ENCODE results near the gene ATP8A1.

Gene ATP8A1

GRCh38 chr4:42401171-42401570, 255.7 kb downstream of the ATP8A1 start:
- no peak overlapping the region for H3K9ac ChIP-seq (ENCODE audit: low read length)
- peaks cover 53% of the 10 kb centered on the region for H3K27me3 ChIP-seq (ENCODE audit: control insufficient read depth, insufficient read depth, low read length)
- peaks cover 16% of the 10 kb centered on the region for H3K4me1 ChIP-seq (ENCODE audit: control insufficient read depth, insufficient read depth, low read length)
- H3K4me3 ChIP-seq (ENCODE audit: low read length), result no peak overlapping the region
- H3K36me3 ChIP-seq (ENCODE audit: control insufficient read depth, insufficient read depth, low read length), result no peaks in the 10 kb centered on the region
- H3K9me3 ChIP-seq (ENCODE audit: control insufficient read depth, low read length), result no peaks in the 10 kb centered on the region

DNA sequence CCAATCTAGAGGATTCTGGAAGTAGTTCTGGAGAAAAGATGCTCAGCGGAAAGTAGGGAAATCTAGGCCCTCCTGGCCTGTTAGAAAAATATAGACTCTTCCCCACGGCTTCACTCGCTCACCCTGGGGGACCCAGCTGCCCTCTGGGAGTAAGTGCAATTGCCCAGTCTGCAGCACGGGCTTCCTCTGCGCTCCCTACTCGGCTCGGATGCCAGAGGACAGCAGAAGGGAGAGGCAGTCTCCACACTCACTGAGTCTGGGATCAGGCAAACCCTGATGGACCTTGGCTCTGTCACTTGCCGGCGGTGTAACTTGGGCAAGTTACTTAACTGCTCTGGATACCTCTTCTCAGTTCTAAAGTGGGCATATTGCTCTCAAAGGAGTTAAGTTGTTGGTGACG, 257.5 kb downstream of the ATP8A1 start:
- Histone ChIP-seq H3K27me3 (ENCODE audit: control insufficient read depth, insufficient read depth, low read length) (peaks cover 62% of the 10 kb centered on the region), H3K9ac (ENCODE audit: low read length) (no peak overlapping the region), H3K4me3 (ENCODE audit: low read length) (no peak overlapping the region)

GRCh38 chr4:42398871-42399331, 258.0 kb downstream of the ATP8A1 start:
- Histone ChIP-seq H3K9ac (ENCODE audit: low read length) (no peak overlapping the region), H3K27me3 (ENCODE audit: control insufficient read depth, insufficient read depth, low read length) (peaks cover 62% of the 10 kb centered on the region), H3K36me3 (ENCODE audit: control insufficient read depth, insufficient read depth, low read length) (no peaks in the 10 kb centered on the region), H3K9me3 (ENCODE audit: control insufficient read depth, low read length) (no peaks in the 10 kb centered on the region), H3K4me3 (ENCODE audit: low read length) (no peak overlapping the region), H3K4me1 (ENCODE audit: control insufficient read depth, insufficient read depth, low read length) (peaks cover 16% of the 10 kb centered on the region)

More for the DNA sequence above, 257.5 kb downstream of the ATP8A1 start:
- no peaks in the 10 kb centered on the region for H3K9me3 ChIP-seq (ENCODE audit: control insufficient read depth, low read length)
- H3K4me1 ChIP-seq (ENCODE audit: control insufficient read depth, insufficient read depth, low read length), result peaks cover 16% of the 10 kb centered on the region
- no peaks in the 10 kb centered on the region for H3K36me3 ChIP-seq (ENCODE audit: control insufficient read depth, insufficient read depth, low read length)

DNA sequence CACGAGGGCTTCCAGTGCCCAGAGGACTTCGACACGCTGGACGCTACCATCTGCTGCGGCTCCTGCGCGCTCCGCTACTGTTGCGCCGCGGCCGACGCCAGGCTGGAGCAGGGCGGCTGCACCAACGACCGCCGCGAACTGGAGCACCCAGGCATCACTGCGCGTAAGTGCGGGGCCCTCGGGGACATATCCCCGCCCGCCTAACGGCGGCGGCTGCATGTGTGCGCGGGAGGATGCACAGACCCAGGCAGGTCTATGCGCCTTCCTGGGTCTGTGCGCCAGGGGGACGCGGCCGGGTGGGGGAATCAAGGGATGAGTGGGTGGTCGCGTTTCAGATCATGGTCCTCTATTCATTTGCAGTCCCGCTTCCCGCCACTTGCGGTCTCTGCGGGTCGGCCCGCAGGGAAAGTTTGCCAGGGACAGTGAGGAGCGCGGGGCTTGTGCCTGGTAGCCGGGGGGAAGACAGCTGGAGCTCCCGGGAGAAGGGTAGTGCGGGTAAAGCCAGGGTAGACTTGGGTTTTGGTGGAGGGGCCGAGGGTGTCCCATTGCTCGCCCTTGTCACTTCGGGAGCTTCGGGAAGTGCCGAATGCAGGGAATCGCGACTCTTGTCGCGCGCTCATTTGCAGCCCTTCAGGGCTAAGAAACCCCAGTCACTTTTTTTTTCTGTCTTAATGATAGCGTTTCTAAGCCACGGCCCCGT, 258.6 kb downstream of the ATP8A1 start:
- Histone ChIP-seq H3K4me1 (ENCODE audit: control insufficient read depth, insufficient read depth, low read length) (peaks cover 16% of the 10 kb centered on the region), H3K36me3 (ENCODE audit: control insufficient read depth, insufficient read depth, low read length) (no peaks in the 10 kb centered on the region), H3K9ac (ENCODE audit: low read length) (no peak overlapping the region), H3K27me3 (ENCODE audit: control insufficient read depth, insufficient read depth, low read length) (peaks cover 62% of the 10 kb centered on the region), H3K9me3 (ENCODE audit: control insufficient read depth, low read length) (no peaks in the 10 kb centered on the region), H3K4me3 (ENCODE audit: low read length) (no peak overlapping the region)

DNA sequence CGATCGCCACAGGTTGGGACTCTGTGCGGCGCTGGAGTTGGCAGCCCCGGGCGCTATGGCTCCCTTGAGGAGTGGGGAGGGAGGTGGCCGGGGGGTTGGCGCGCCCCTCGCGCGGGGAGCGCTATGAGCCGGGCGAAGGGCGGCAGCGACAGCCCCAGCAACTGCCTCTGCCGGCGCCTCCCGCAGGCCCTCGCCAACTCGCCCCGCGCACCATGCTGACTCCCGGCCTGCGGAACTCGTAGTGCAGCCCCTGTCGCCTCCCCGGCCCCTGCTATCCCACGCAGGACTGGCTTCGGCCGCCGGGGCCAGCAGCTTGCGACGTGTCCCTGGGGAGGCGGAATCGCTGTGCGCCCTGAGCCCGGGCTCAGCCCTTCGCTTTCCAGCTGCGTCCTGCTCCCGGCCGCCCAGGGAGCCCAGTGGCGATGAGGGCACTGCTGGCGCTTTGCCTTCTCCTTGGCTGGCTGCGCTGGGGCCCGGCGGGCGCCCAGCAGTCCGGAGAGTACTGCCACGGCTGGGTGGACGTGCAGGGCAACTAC, 259.2 kb downstream of the ATP8A1 start:
- no peak overlapping the region for H3K9ac ChIP-seq (ENCODE audit: low read length)
- no peaks in the 10 kb centered on the region for H3K36me3 ChIP-seq (ENCODE audit: control insufficient read depth, insufficient read depth, low read length)
- H3K27me3 ChIP-seq (ENCODE audit: control insufficient read depth, insufficient read depth, low read length), result peaks cover 62% of the 10 kb centered on the region
- H3K9me3 ChIP-seq (ENCODE audit: control insufficient read depth, low read length), result no peaks in the 10 kb centered on the region
- no peak overlapping the region for H3K4me3 ChIP-seq (ENCODE audit: low read length)
- peaks cover 16% of the 10 kb centered on the region for H3K4me1 ChIP-seq (ENCODE audit: control insufficient read depth, insufficient read depth, low read length)

- Histone ChIP-seq H3K4me1 (ENCODE audit: control insufficient read depth, insufficient read depth, low read length) (peaks cover 16% of the 10 kb centered on the region), H3K9ac (ENCODE audit: low read length) (no peak within 1 kb of the TSS), H3K9me3 (ENCODE audit: control insufficient read depth, low read length) (no peaks in the 10 kb centered on the region), H3K4me3 (ENCODE audit: low read length) (no peak within 1 kb of the TSS), H3K27me3 (ENCODE audit: control insufficient read depth, insufficient read depth, low read length) (peaks cover 62% of the 10 kb centered on the region), H3K36me3 (ENCODE audit: control insufficient read depth, insufficient read depth, low read length) (no peaks in the 10 kb centered on the region)
Measured at GRCh38 chr4:42396752-42397634, 259.9 kb downstream of the ATP8A1 start, which contains the start of gene SHISA3. TSS of gene SHISA3 (plus strand) at chr4:42397488. CDS start at chr4:42398057, 569 bp downstream.

GRCh38 chr4:42396361-42396751, 260.5 kb downstream of the ATP8A1 start:
- Histone ChIP-seq H3K4me1 (ENCODE audit: control insufficient read depth, insufficient read depth, low read length) (peaks cover 16% of the 10 kb centered on the region), H3K4me3 (ENCODE audit: low read length) (no peak overlapping the region), H3K9ac (ENCODE audit: low read length) (no peak overlapping the region), H3K27me3 (ENCODE audit: control insufficient read depth, insufficient read depth, low read length) (peaks cover 60% of the 10 kb centered on the region), H3K36me3 (ENCODE audit: control insufficient read depth, insufficient read depth, low read length) (no peaks in the 10 kb centered on the region), H3K9me3 (ENCODE audit: control insufficient read depth, low read length) (no peaks in the 10 kb centered on the region)

- Histone ChIP-seq H3K4me3 (ENCODE audit: low read length) (no peak overlapping the region), H3K27me3 (ENCODE audit: control insufficient read depth, insufficient read depth, low read length) (peaks cover 52% of the 10 kb centered on the region), H3K4me1 (ENCODE audit: control insufficient read depth, insufficient read depth, low read length) (peaks cover 16% of the 10 kb centered on the region), H3K36me3 (ENCODE audit: control insufficient read depth, insufficient read depth, low read length) (no peaks in the 10 kb centered on the region), H3K9me3 (ENCODE audit: control insufficient read depth, low read length) (no peaks in the 10 kb centered on the region), H3K9ac (ENCODE audit: low read length) (no peak overlapping the region)
Measured at GRCh38 chr4:42395595-42395994, 261.3 kb downstream of the ATP8A1 start.

- Histone ChIP-seq H3K27me3 (ENCODE audit: control insufficient read depth, insufficient read depth, low read length) (peaks cover 20% of the 10 kb centered on the region), H3K36me3 (ENCODE audit: control insufficient read depth, insufficient read depth, low read length) (no peaks in the 10 kb centered on the region), H3K4me1 (ENCODE audit: control insufficient read depth, insufficient read depth, low read length) (peaks cover 8% of the 10 kb centered on the region), H3K9me3 (ENCODE audit: control insufficient read depth, low read length) (no peaks in the 10 kb centered on the region), H3K9ac (ENCODE audit: low read length) (no peak overlapping the region), H3K4me3 (ENCODE audit: low read length) (no peak overlapping the region)
Measured at GRCh38 chr4:42392436-42392835, 264.5 kb downstream of the ATP8A1 start.

DNA sequence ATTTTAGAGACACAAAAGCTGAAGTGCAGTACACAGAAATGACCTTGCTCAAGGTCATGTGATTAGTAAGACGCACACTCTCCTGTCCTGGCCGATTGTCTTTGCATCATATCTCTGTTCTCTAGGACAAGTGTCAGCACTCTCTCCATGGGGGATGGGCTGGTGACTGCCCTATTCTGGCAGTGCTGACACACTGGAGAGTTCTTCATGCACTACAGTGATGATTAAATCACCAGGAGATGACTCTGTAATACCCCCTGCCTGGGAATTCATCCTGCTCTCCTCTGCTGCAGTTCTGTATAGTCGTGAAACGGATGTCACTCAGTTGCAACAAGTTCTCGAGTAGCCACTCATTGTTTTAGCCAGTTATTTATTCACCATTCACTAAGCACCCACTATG, 264.9 kb downstream of the ATP8A1 start:
- Histone ChIP-seq H3K27me3 (ENCODE audit: control insufficient read depth, insufficient read depth, low read length) (peaks cover 16% of the 10 kb centered on the region), H3K4me3 (ENCODE audit: low read length) (no peak overlapping the region), H3K9me3 (ENCODE audit: control insufficient read depth, low read length) (no peaks in the 10 kb centered on the region), H3K9ac (ENCODE audit: low read length) (no peak overlapping the region), H3K4me1 (ENCODE audit: control insufficient read depth, insufficient read depth, low read length) (peaks cover 5% of the 10 kb centered on the region), H3K36me3 (ENCODE audit: control insufficient read depth, insufficient read depth, low read length) (no peaks in the 10 kb centered on the region)

DNA sequence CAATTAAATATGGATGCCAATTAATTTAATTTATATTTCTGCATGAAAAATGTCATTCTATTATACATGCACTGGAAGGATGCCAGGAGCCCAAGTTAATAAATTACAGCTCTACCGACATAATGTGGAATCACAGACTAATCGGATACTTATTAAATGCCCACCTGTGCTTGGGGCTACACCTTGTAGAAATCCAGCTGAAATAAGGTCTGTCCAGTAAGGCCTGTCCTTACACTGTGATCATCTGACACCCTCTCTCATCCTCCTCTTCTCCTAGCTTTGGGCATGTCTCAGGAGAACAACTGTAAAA, 265.6 kb downstream of the ATP8A1 start:
- Histone ChIP-seq H3K36me3 (ENCODE audit: control insufficient read depth, insufficient read depth, low read length) (no peaks in the 10 kb centered on the region), H3K9me3 (ENCODE audit: control insufficient read depth, low read length) (no peaks in the 10 kb centered on the region), H3K27me3 (ENCODE audit: control insufficient read depth, insufficient read depth, low read length) (peaks cover 9% of the 10 kb centered on the region), H3K4me3 (ENCODE audit: low read length) (no peak overlapping the region), H3K4me1 (ENCODE audit: control insufficient read depth, insufficient read depth, low read length) (no peaks in the 10 kb centered on the region), H3K9ac (ENCODE audit: low read length) (no peak overlapping the region)
